OCI-LY3 (cell line): ENCODE measurements around the gene STMND1.

Experiments used
- EZH2phosphoT487 ChIP-seq: fragments of 200-600 bp; shearing (Covaris generic); IDR thresholded peaks from 2 replicates; pipeline ENCODE4 v1.6.1; 2018; ENCODE audit warnings: antibody characterized with exemption, mixed run types, low read depth
- TF ChIP-seq, protein P1 (sequence below): fragments of 200-600, 300-600 bp; sonication (generic); IDR thresholded peaks from 2 replicates; pipeline ENCODE4 v1.5.1; 2014; ENCODE audit warnings: antibody characterized with exemption, low read length, low read depth

DNA sequence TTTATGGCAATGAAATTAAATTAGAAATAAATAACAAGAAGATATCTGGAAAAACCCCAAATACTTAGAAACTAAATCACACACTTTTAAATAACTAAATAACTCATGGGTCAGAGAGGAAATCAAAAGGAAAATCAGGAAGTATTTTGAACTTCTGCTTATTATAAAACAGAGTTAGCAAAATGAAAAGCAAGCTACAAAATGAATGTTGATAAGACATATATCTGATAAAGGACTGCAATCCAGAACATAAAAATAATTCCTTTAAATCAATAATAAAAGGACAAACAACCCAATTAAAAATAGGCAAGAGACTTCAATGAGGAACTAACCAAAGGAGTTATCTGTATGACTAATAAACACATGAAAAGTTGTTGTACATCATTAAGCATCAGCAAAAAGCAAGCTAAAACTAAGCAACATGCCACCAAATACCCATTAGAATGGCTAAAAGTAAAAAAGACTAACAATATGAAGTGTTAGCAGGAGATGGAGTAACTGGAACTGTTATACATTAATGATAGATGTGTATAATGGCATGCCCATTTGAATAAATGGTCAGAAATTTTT lies 38.9 kb upstream of the STMND1 start:
- TF ChIP-seq, protein P1, sequence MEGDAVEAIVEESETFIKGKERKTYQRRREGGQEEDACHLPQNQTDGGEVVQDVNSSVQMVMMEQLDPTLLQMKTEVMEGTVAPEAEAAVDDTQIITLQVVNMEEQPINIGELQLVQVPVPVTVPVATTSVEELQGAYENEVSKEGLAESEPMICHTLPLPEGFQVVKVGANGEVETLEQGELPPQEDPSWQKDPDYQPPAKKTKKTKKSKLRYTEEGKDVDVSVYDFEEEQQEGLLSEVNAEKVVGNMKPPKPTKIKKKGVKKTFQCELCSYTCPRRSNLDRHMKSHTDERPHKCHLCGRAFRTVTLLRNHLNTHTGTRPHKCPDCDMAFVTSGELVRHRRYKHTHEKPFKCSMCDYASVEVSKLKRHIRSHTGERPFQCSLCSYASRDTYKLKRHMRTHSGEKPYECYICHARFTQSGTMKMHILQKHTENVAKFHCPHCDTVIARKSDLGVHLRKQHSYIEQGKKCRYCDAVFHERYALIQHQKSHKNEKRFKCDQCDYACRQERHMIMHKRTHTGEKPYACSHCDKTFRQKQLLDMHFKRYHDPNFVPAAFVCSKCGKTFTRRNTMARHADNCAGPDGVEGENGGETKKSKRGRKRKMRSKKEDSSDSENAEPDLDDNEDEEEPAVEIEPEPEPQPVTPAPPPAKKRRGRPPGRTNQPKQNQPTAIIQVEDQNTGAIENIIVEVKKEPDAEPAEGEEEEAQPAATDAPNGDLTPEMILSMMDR = no peak
- no peak for TF ChIP-seq EZH2phosphoT487
